Chondrocyte (in vitro differentiated cells): ENCODE results near the gene STK11. TPM values are rescaled to one million over a fixed set of nuclear protein-coding genes. Genes with fewer than 3 reads are reported as not detected.

ENCODE experiments used
- DNase-seq: peaks from one replicate; pipeline ENCODE4 v3.0.0; 2021; ENCODE audit warnings: mixed read lengths, low spot score
- H3K27ac Mint-ChIP-seq: one replicate; pipeline ENCODE4 v1.8.0; 2021; ENCODE audit warnings: mild to moderate bottlenecking, moderate library complexity, mixed read lengths; ENCODE audit not compliant: unreplicated experiment
- H3K27me3 Mint-ChIP-seq: 2 replicates; pipeline ENCODE4 v1.8.0; 2021; ENCODE audit warnings: low read depth, mixed read lengths
- H3K36me3 Mint-ChIP-seq: 2 replicates; pipeline ENCODE4 v1.8.0; 2021; ENCODE audit warnings: low read depth, mixed read lengths
- H3K4me1 Mint-ChIP-seq: 2 replicates; pipeline ENCODE4 v1.8.0; 2021; ENCODE audit warnings: low read depth, mild to moderate bottlenecking, mixed read lengths
- H3K4me3 Mint-ChIP-seq: one replicate; pipeline ENCODE4 v1.8.0; 2021; ENCODE audit warnings: mild to moderate bottlenecking, moderate library complexity, mixed read lengths; ENCODE audit not compliant: unreplicated experiment
- H3K9me3 Mint-ChIP-seq: 2 replicates; pipeline ENCODE4 v1.8.0; 2021; ENCODE audit warnings: low read depth, mixed read lengths
- total RNA-seq: library from RNA; stranded (reverse); gene quantifications from 3 replicates; pipeline ENCODE4 v1.2.1, GENCODE V29; 2021
- TF ChIP-seq, protein P1 (sequence below): fragments of 200-600 bp; sonication (generic); IDR thresholded peaks from 2 replicates; pipeline ENCODE4 v1.5.0; 2021; ENCODE audit warnings: antibody characterized with exemption, mild to moderate bottlenecking, moderate library complexity

STK11 gene
- total RNA-seq, 1 donor from 2014 or later: 42.3 TPM

DNA sequence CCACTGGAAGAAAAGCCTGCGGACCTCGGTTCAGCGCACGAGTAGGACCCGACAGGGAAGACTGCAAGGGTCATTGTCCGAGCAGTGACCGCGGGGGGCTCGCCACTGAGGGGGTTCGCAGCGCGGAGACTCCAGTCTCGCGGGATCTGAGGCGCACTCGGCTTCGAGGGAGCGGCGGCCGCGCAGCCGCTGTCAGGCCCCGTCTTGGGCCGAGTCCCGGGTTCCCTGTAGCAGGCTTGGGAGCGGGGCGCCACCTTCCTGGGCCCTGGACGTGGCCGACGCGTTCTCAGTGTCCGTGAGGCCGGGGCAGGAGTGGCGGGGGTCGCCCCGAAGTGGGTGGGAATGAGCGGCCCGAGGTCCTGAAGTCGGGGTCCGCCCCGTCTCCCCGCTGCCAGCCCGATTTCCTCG lies 69.3 kb downstream of the STK11 start:
- Mint-ChIP-seq H3K4me3 (peak overlapping the region; percentile 58), H3K36me3 (peaks cover 34% of the 10 kb centered on the region), H3K4me1 (peaks cover 51% of the 10 kb centered on the region), H3K9me3 (no peaks in the 10 kb centered on the region), H3K27ac (peak overlapping the region; percentile 82), H3K27me3 (no peaks in the 10 kb centered on the region)
- DNase-seq: no peak
- TF ChIP-seq, protein P1, sequence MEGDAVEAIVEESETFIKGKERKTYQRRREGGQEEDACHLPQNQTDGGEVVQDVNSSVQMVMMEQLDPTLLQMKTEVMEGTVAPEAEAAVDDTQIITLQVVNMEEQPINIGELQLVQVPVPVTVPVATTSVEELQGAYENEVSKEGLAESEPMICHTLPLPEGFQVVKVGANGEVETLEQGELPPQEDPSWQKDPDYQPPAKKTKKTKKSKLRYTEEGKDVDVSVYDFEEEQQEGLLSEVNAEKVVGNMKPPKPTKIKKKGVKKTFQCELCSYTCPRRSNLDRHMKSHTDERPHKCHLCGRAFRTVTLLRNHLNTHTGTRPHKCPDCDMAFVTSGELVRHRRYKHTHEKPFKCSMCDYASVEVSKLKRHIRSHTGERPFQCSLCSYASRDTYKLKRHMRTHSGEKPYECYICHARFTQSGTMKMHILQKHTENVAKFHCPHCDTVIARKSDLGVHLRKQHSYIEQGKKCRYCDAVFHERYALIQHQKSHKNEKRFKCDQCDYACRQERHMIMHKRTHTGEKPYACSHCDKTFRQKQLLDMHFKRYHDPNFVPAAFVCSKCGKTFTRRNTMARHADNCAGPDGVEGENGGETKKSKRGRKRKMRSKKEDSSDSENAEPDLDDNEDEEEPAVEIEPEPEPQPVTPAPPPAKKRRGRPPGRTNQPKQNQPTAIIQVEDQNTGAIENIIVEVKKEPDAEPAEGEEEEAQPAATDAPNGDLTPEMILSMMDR: no peak

- peak within 1 kb of the TSS; percentile 65 for H3K4me3 Mint-ChIP-seq
- peaks cover 47% of the 10 kb centered on the region for H3K4me1 Mint-ChIP-seq
- H3K36me3 Mint-ChIP-seq: peaks cover 31% of the 10 kb centered on the region
- no peaks in the 10 kb centered on the region for H3K9me3 Mint-ChIP-seq
- no peak for DNase-seq
- peak within 1 kb of the TSS; percentile 92 for H3K27ac Mint-ChIP-seq
- TF ChIP-seq, protein P1: no peak
- H3K27me3 Mint-ChIP-seq: no peaks in the 10 kb centered on the region
Observed at GRCh38 chr19:1275260-1275975, 69.8 kb downstream of the STK11 start, which contains the start of gene FAM174C. Gene FAM174C (plus strand): TSS chr19:1275530. CDS start chr19:1275550, 20 bp downstream.

GRCh38 chr19:1275976-1276627 lies 70.5 kb downstream of the STK11 start:
- H3K4me3 Mint-ChIP-seq: peak overlapping the region; percentile 65
- peaks cover 26% of the 10 kb centered on the region for H3K36me3 Mint-ChIP-seq
- peak overlapping the region; percentile 92 for H3K27ac Mint-ChIP-seq
- TF ChIP-seq, protein P1: no peak
- H3K27me3 Mint-ChIP-seq: no peaks in the 10 kb centered on the region
- DNase-seq: no peak
- H3K4me1 Mint-ChIP-seq: peaks cover 40% of the 10 kb centered on the region
- H3K9me3 Mint-ChIP-seq: no peaks in the 10 kb centered on the region

DNA sequence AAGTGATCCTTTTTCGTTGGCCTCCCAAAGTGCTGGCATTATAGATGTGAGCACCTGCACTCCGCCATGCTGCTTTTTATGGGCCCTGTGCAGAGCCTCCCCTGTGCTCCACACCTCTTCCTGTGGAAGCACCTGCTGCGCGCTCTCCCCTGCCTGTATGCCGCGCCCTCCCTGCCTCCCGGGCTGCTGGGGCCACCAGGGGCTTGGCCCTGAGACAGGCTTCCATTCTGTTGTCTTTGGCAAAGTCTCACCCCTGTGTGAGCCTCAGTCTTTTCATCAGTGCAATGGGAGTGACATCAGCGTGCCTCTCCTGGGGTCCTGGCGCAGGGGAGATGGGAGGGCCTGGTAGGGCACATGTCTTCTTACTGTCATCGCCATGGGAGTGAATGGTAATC lies 71.0 kb downstream of the STK11 start:
- no peak for DNase-seq
- no peaks in the 10 kb centered on the region for H3K27me3 Mint-ChIP-seq
- H3K36me3 Mint-ChIP-seq: peaks cover 21% of the 10 kb centered on the region
- H3K4me1 Mint-ChIP-seq: peaks cover 35% of the 10 kb centered on the region
- peak overlapping the region; percentile 65 for H3K4me3 Mint-ChIP-seq
- H3K9me3 Mint-ChIP-seq: no peaks in the 10 kb centered on the region
- TF ChIP-seq, protein P1: no peak
- H3K27ac Mint-ChIP-seq: peak overlapping the region; percentile 92

GRCh38 chr19:1277061-1277460 lies 71.5 kb downstream of the STK11 start:
- H3K4me3 Mint-ChIP-seq: peak overlapping the region; percentile 65
- peaks cover 31% of the 10 kb centered on the region for H3K4me1 Mint-ChIP-seq
- H3K36me3 Mint-ChIP-seq: peaks cover 17% of the 10 kb centered on the region
- H3K27ac Mint-ChIP-seq: peak overlapping the region; percentile 92
- no peak for DNase-seq
- H3K9me3 Mint-ChIP-seq: no peaks in the 10 kb centered on the region
- no peaks in the 10 kb centered on the region for H3K27me3 Mint-ChIP-seq
- TF ChIP-seq, protein P1: no peak

Other genes starting within 250 kb of the STK11 start
- 42.1 to 48.5 TPM (median 48.0 TPM) in 3 replicates for gene WDR18, start 221.4 kb upstream of the STK11 start, total RNA-seq
- gene GRIN3B, start 205.4 kb upstream of the STK11 start, total RNA-seq: 0.31 to 0.67 TPM (median 0.33 TPM) in 3 replicates
- gene TMEM259, start 184.7 kb upstream of the STK11 start, total RNA-seq: 120 to 130 TPM (median 120 TPM) in 3 replicates
- gene RNU6-2, start 184.3 kb upstream of the STK11 start, total RNA-seq: not detected in 3 replicates
- gene CNN2, start 179.2 kb upstream of the STK11 start, total RNA-seq: 258 to 363 TPM (median 357 TPM) in 3 replicates
- 6.7 to 15.9 TPM (median 8.9 TPM) in 3 replicates for gene ABCA7, start 165.7 kb upstream of the STK11 start, total RNA-seq
- 0.57 to 1.6 TPM (median 1.0 TPM) in 3 replicates for gene ARHGAP45, start 138.6 kb upstream of the STK11 start, total RNA-seq
- 110 to 119 TPM (median 113 TPM) in 3 replicates for gene POLR2E, start 110.4 kb upstream of the STK11 start, total RNA-seq
- 240 to 246 TPM (median 245 TPM) in 3 replicates for gene GPX4, start 101.8 kb upstream of the STK11 start, total RNA-seq
- 25.9 to 46.0 TPM (median 45.6 TPM) in 3 replicates for gene SBNO2, start 31.5 kb upstream of the STK11 start, total RNA-seq
- 4.8 to 9.0 TPM (median 7.6 TPM) in 3 replicates for gene CBARP, start 32.2 kb downstream of the STK11 start, total RNA-seq
- gene ATP5F1D, start 36.0 kb downstream of the STK11 start, total RNA-seq: 110 to 125 TPM (median 122 TPM) in 3 replicates
- gene MIDN, start 42.8 kb downstream of the STK11 start, total RNA-seq: 64.5 to 75.3 TPM (median 68.3 TPM) in 3 replicates
- 295 to 320 TPM (median 303 TPM) in 3 replicates for gene CIRBP, start 63.6 kb downstream of the STK11 start, total RNA-seq
- 32.7 to 41.3 TPM (median 36.1 TPM) in 3 replicates for gene FAM174C, start 69.8 kb downstream of the STK11 start, total RNA-seq
- gene EFNA2, start 80.1 kb downstream of the STK11 start, total RNA-seq: 7.0 to 7.9 TPM (median 7.2 TPM) in 3 replicates
- gene NDUFS7, start 178.1 kb downstream of the STK11 start, total RNA-seq: 57.3 to 66.1 TPM (median 57.8 TPM) in 3 replicates
- 30.1 to 34.3 TPM (median 32.5 TPM) in 3 replicates for gene GAMT, start 195.8 kb downstream of the STK11 start, total RNA-seq
- gene DAZAP1, start 201.8 kb downstream of the STK11 start, total RNA-seq: 81.1 to 88.0 TPM (median 82.5 TPM) in 3 replicates
- 614 to 734 TPM (median 636 TPM) in 3 replicates for gene RPS15, start 232.6 kb downstream of the STK11 start, total RNA-seq
- 1.4 to 3.9 TPM (median 3.9 TPM) in 3 replicates for gene APC2, start 244.3 kb downstream of the STK11 start, total RNA-seq